Dendritic cell treated with granulocyte-macrophage colony-stimulating factor and Interleukin-4, amounts not matched to agents 40 ng/mL and 50 ng/mL, for 4 days (primary cell): ENCODE data around the gene OGFRL1.

Experiments
- H3K27ac Mint-ChIP-seq: one replicate; pipeline ENCODE4 v1.8.0; 2022; ENCODE audit warnings: mild to moderate bottlenecking, mixed read lengths
- H3K27me3 Mint-ChIP-seq: one replicate; pipeline ENCODE4 v1.8.0; 2022; ENCODE audit warnings: mild to moderate bottlenecking, mixed read lengths
- H3K36me3 Mint-ChIP-seq: one replicate; pipeline ENCODE4 v1.8.0; 2022; ENCODE audit warnings: low read depth, mixed read lengths
- H3K4me1 Mint-ChIP-seq: one replicate; pipeline ENCODE4 v1.8.0; 2022; ENCODE audit warnings: low read depth, mixed read lengths
- H3K4me3 Mint-ChIP-seq: one replicate; pipeline ENCODE4 v1.8.0; 2022; ENCODE audit warnings: mild to moderate bottlenecking, moderate library complexity, mixed read lengths
- H3K9me3 Mint-ChIP-seq: one replicate; pipeline ENCODE4 v1.8.0; 2022; ENCODE audit warnings: mixed read lengths
- intact Hi-C: fragments of 100-400 bp; cut with micrococcal nuclease; formaldehyde crosslinking; loops from one replicate; pipeline ENCODE4 v1.15.0; 2022

The OGFRL1 gene

GRCh38 chr6:71288228-71289038 lies at the start of gene OGFRL1:
OGFRL1 (plus strand) TSS chr6:71288811; CDS start chr6:71288937, 126 bp downstream.
- intact Hi-C loops, result loop anchor here (2.0 to 5.0 kb wide), 3 partner anchors 59 to 621 kb away; partner anchors contain the start of gene SMAP1
- peak within 1 kb of the TSS; percentile 93 for H3K27ac Mint-ChIP-seq

GRCh38 chr6:71239694-71240093 lies 48.9 kb upstream of the OGFRL1 start:
- peaks cover 5% of the 10 kb centered on the region for H3K4me1 Mint-ChIP-seq
- intact Hi-C loops, result no loop called here
- no peaks in the 10 kb centered on the region for H3K36me3 Mint-ChIP-seq
- H3K27ac Mint-ChIP-seq, result no peak overlapping the region
- H3K27me3 Mint-ChIP-seq, result no peaks in the 10 kb centered on the region
- no peak overlapping the region for H3K4me3 Mint-ChIP-seq
- no peaks in the 10 kb centered on the region for H3K9me3 Mint-ChIP-seq

More at GRCh38 chr6:71288228-71289038, at the start of gene OGFRL1:
- Mint-ChIP-seq H3K4me3 (peak within 1 kb of the TSS; percentile 81), H3K27me3 (no peaks in the 10 kb centered on the region), H3K36me3 (peaks cover 32% of the 10 kb centered on the region), H3K9me3 (no peaks in the 10 kb centered on the region), H3K4me1 (peaks cover 51% of the 10 kb centered on the region)

- H3K27me3 Mint-ChIP-seq, result no peaks in the 10 kb centered on the region
- H3K4me1 Mint-ChIP-seq, result peaks cover 27% of the 10 kb centered on the region
- H3K27ac Mint-ChIP-seq, result no peak overlapping the region
- no peaks in the 10 kb centered on the region for H3K36me3 Mint-ChIP-seq
- intact Hi-C loops, result no loop called here
- no peak overlapping the region for H3K4me3 Mint-ChIP-seq
- H3K9me3 Mint-ChIP-seq, result peaks cover 10% of the 10 kb centered on the region
Measured at GRCh38 chr6:71245265-71246049, 43.2 kb upstream of the OGFRL1 start.

GRCh38 chr6:71246596-71246995 lies 42.0 kb upstream of the OGFRL1 start:
- H3K4me3 Mint-ChIP-seq, result no peak overlapping the region
- intact Hi-C loops, result no loop called here
- peaks cover 38% of the 10 kb centered on the region for H3K4me1 Mint-ChIP-seq
- H3K27ac Mint-ChIP-seq, result peak overlapping the region; percentile 2
- no peaks in the 10 kb centered on the region for H3K27me3 Mint-ChIP-seq
- no peaks in the 10 kb centered on the region for H3K36me3 Mint-ChIP-seq
- peaks cover 10% of the 10 kb centered on the region for H3K9me3 Mint-ChIP-seq

- H3K36me3 Mint-ChIP-seq, result no peaks in the 10 kb centered on the region
- no peaks in the 10 kb centered on the region for H3K27me3 Mint-ChIP-seq
- intact Hi-C loops, result loop anchor here (1.0 kb wide), 1 partner anchor 39 kb away; no protein-coding TSS in a partner anchor
- H3K4me3 Mint-ChIP-seq, result no peak overlapping the region
- peak overlapping the region; percentile 75 for H3K27ac Mint-ChIP-seq
- peaks cover 54% of the 10 kb centered on the region for H3K4me1 Mint-ChIP-seq
- H3K9me3 Mint-ChIP-seq, result peaks cover 10% of the 10 kb centered on the region
Measured at GRCh38 chr6:71248306-71248765, 40.3 kb upstream of the OGFRL1 start.

- H3K4me1 Mint-ChIP-seq, result peaks cover 60% of the 10 kb centered on the region
- peaks cover 10% of the 10 kb centered on the region for H3K9me3 Mint-ChIP-seq
- no peak overlapping the region for H3K4me3 Mint-ChIP-seq
- no peaks in the 10 kb centered on the region for H3K36me3 Mint-ChIP-seq
- intact Hi-C loops, result loop anchor here (1.0 kb wide), 1 partner anchor 38 kb away; no protein-coding TSS in a partner anchor
- peak overlapping the region; percentile 75 for H3K27ac Mint-ChIP-seq
- no peaks in the 10 kb centered on the region for H3K27me3 Mint-ChIP-seq
Measured at GRCh38 chr6:71248878-71249544, 39.6 kb upstream of the OGFRL1 start.

- no peaks in the 10 kb centered on the region for H3K36me3 Mint-ChIP-seq
- peaks cover 70% of the 10 kb centered on the region for H3K4me1 Mint-ChIP-seq
- H3K27ac Mint-ChIP-seq, result peak overlapping the region; percentile 75
- no peaks in the 10 kb centered on the region for H3K27me3 Mint-ChIP-seq
- intact Hi-C loops, result no loop called here
- peaks cover 9% of the 10 kb centered on the region for H3K9me3 Mint-ChIP-seq
- H3K4me3 Mint-ChIP-seq, result no peak overlapping the region
Measured at GRCh38 chr6:71250099-71250602, 38.5 kb upstream of the OGFRL1 start.

GRCh38 chr6:71252410-71252809 lies 36.2 kb upstream of the OGFRL1 start:
- Mint-ChIP-seq H3K4me1 (peaks cover 71% of the 10 kb centered on the region), H3K4me3 (peak overlapping the region; percentile 42), H3K27ac (peak overlapping the region; percentile 75), H3K36me3 (no peaks in the 10 kb centered on the region), H3K9me3 (no peaks in the 10 kb centered on the region), H3K27me3 (no peaks in the 10 kb centered on the region)
- intact Hi-C loops, result no loop called here

GRCh38 chr6:71252960-71253359 lies 35.7 kb upstream of the OGFRL1 start:
- H3K27me3 Mint-ChIP-seq, result no peaks in the 10 kb centered on the region
- H3K9me3 Mint-ChIP-seq, result no peaks in the 10 kb centered on the region
- peak overlapping the region; percentile 75 for H3K27ac Mint-ChIP-seq
- peaks cover 76% of the 10 kb centered on the region for H3K4me1 Mint-ChIP-seq
- intact Hi-C loops, result no loop called here
- H3K36me3 Mint-ChIP-seq, result no peaks in the 10 kb centered on the region
- H3K4me3 Mint-ChIP-seq, result no peak overlapping the region

GRCh38 chr6:71254323-71254722 lies 34.3 kb upstream of the OGFRL1 start:
- intact Hi-C loops, result no loop called here
- H3K27me3 Mint-ChIP-seq, result no peaks in the 10 kb centered on the region
- H3K4me1 Mint-ChIP-seq, result peaks cover 76% of the 10 kb centered on the region

GRCh38 chr6:71258078-71258866 lies 30.3 kb upstream of the OGFRL1 start:
- Mint-ChIP-seq H3K4me3 (no peak overlapping the region), H3K27me3 (no peaks in the 10 kb centered on the region), H3K36me3 (no peaks in the 10 kb centered on the region), H3K9me3 (no peaks in the 10 kb centered on the region), H3K27ac (peak overlapping the region; percentile 50), H3K4me1 (peaks cover 42% of the 10 kb centered on the region)
- intact Hi-C loops, result no loop called here

More at GRCh38 chr6:71254323-71254722, 34.3 kb upstream of the OGFRL1 start:
- H3K27ac Mint-ChIP-seq, result no peak overlapping the region
- H3K36me3 Mint-ChIP-seq, result no peaks in the 10 kb centered on the region
- no peak overlapping the region for H3K4me3 Mint-ChIP-seq
- no peaks in the 10 kb centered on the region for H3K9me3 Mint-ChIP-seq

- no peaks in the 10 kb centered on the region for H3K27me3 Mint-ChIP-seq
Measured at GRCh38 chr6:71259888-71260604, 28.6 kb upstream of the OGFRL1 start.

More at GRCh38 chr6:71259888-71260604, 28.6 kb upstream of the OGFRL1 start:
- H3K27ac Mint-ChIP-seq, result peak overlapping the region; percentile 25
- H3K4me3 Mint-ChIP-seq, result no peak overlapping the region
- H3K4me1 Mint-ChIP-seq, result peaks cover 26% of the 10 kb centered on the region
- no peaks in the 10 kb centered on the region for H3K9me3 Mint-ChIP-seq
- intact Hi-C loops, result no loop called here
- no peaks in the 10 kb centered on the region for H3K36me3 Mint-ChIP-seq
